NCI-H1092 treated with DMSO at 0.1 percent for 48 hours (cell line): ENCODE results near the gene UBAP1L.
"Not testable (repeated sequence)": the region's sequence is repeated elsewhere in the genome, so short reads cannot be mapped to it uniquely, and the experiment has no call there.

Experiments
- DNase-seq: peaks from one replicate; lab custom pipeline; 2025; lab: John Stamatoyannopoulos, UW

UBAP1L gene

GRCh38 chr15:65066001-65066634 is 48.9 kb downstream of the UBAP1L start:
- DNase-seq, result no peak

- DNase-seq, result no peak
These were observed 52.3 kb downstream of the UBAP1L start for GRCh38 chr15:65062726-65063125.

- no peak for DNase-seq
These were observed 52.9 kb downstream of the UBAP1L start for GRCh38 chr15:65062061-65062460.

- DNase-seq, result no peak
These were observed 54.2 kb downstream of the UBAP1L start for GRCh38 chr15:65060641-65061397.

- no peak for DNase-seq
These were observed 54.9 kb downstream of the UBAP1L start for GRCh38 chr15:65059931-65060596.

- DNase-seq, result no peak
These were observed 55.6 kb downstream of the UBAP1L start for GRCh38 chr15:65059369-65059750.

GRCh38 chr15:65058394-65059368 is 56.3 kb downstream of the UBAP1L start:
- DNase-seq, result no peak

- no peak for DNase-seq
These were observed 57.5 kb downstream of the UBAP1L start for GRCh38 chr15:65057549-65057940.

GRCh38 chr15:65056868-65057548 is 58.0 kb downstream of the UBAP1L start:
- DNase-seq, result no peak

GRCh38 chr15:65056106-65056505 is 58.9 kb downstream of the UBAP1L start:
- no peak for DNase-seq

- no peak for DNase-seq
These were observed 59.7 kb downstream of the UBAP1L start for GRCh38 chr15:65055201-65055870.

GRCh38 chr15:65054333-65055200 is 60.4 kb downstream of the UBAP1L start:
- DNase-seq, result peak; percentile 12

- no peak for DNase-seq
These were observed 62.0 kb downstream of the UBAP1L start for GRCh38 chr15:65052956-65053355.

GRCh38 chr15:65051266-65051665 is 63.7 kb downstream of the UBAP1L start:
- DNase-seq, result no peak

GRCh38 chr15:65050270-65050669 is 64.7 kb downstream of the UBAP1L start:
- DNase-seq, result no peak

- peak; percentile 89 for DNase-seq
These were observed 65.6 kb downstream of the UBAP1L start for GRCh38 chr15:65049418-65049840.

GRCh38 chr15:65048241-65048640 is 66.8 kb downstream of the UBAP1L start:
- peak; percentile 10 for DNase-seq

- no peak for DNase-seq
These were observed 70.1 kb downstream of the UBAP1L start, which contains the start of gene SLC51B for GRCh38 chr15:65044724-65045481. TSS of gene SLC51B (plus strand) at chr15:65045387. CDS start at chr15:65050005, 4,618 bp downstream.

GRCh38 chr15:65044218-65044617 is 70.8 kb downstream of the UBAP1L start:
- DNase-seq, result not testable (repeated sequence)
